HG02678 (cell line): ENCODE measurements around the gene GM2A.
"Not testable (repeated sequence)": the region's sequence is repeated elsewhere in the genome, so short reads cannot be mapped to it uniquely, and the experiment has no call there.

Source experiments
- ATAC-seq: cut with Tn5 transposase; IDR thresholded peaks from one replicate; pipeline ENCODE4 v1.9.1; 2021; ENCODE audit warnings: mild to moderate bottlenecking, moderate library complexity; ENCODE audit not compliant: unreplicated experiment

The GM2A gene

GRCh38 chr5:151284392-151284967 is 31.5 kb downstream of the GM2A start:
- ATAC-seq = no peak

- no peak for ATAC-seq
Observed at GRCh38 chr5:151285683-151286082, 32.7 kb downstream of the GM2A start.

- ATAC-seq = no peak
Observed at GRCh38 chr5:151286246-151286645, 33.3 kb downstream of the GM2A start.

- ATAC-seq = peak; percentile 61
Observed at GRCh38 chr5:151288180-151288579, 35.2 kb downstream of the GM2A start.

- no peak for ATAC-seq
Observed at GRCh38 chr5:151293624-151294023, 40.6 kb downstream of the GM2A start.

GRCh38 chr5:151295138-151295537 is 42.2 kb downstream of the GM2A start:
- ATAC-seq = no peak

GRCh38 chr5:151295791-151296477 is 42.9 kb downstream of the GM2A start:
- no peak for ATAC-seq

- no peak for ATAC-seq
Observed at GRCh38 chr5:151296478-151296830, 43.5 kb downstream of the GM2A start.

- no peak for ATAC-seq
Observed at GRCh38 chr5:151296974-151297373, 44.0 kb downstream of the GM2A start.

- ATAC-seq = no peak
Observed at GRCh38 chr5:151298063-151298855, 45.3 kb downstream of the GM2A start.

GRCh38 chr5:151303666-151304065 is 50.7 kb downstream of the GM2A start, which contains the start of gene SLC36A3:
Gene SLC36A3, minus strand, starts transcription at chr5:151303766. Its CDS starts 412 bp downstream, at chr5:151303354.
- ATAC-seq = no peak

GRCh38 chr5:151309266-151309665 is 56.3 kb downstream of the GM2A start:
- ATAC-seq = not testable (repeated sequence)

- not testable (repeated sequence) for ATAC-seq
Observed at GRCh38 chr5:151309821-151310220, 56.8 kb downstream of the GM2A start.

- ATAC-seq = no peak
Observed at GRCh38 chr5:151310932-151311331, 57.9 kb downstream of the GM2A start.

GRCh38 chr5:151312756-151313324 is 59.9 kb downstream of the GM2A start:
- ATAC-seq = no peak

GRCh38 chr5:151313357-151313756 is 60.4 kb downstream of the GM2A start:
- ATAC-seq = no peak

GRCh38 chr5:151315998-151316597 is 63.1 kb downstream of the GM2A start:
- ATAC-seq = peak; percentile 78

- no peak for ATAC-seq
Observed at GRCh38 chr5:151317871-151318270, 64.9 kb downstream of the GM2A start.

- peak; percentile 73 for ATAC-seq
Observed at GRCh38 chr5:151318850-151319732, 66.1 kb downstream of the GM2A start.
